Measurements from ENCODE around the gene B4GALT2.

The B4GALT2 gene

GRCh38 chr1:43956234-43956633 lies 22.8 kb upstream of the B4GALT2 start:
- no peaks in the 10 kb centered on the region; the same call in 1 of the 2 replicates for H4K20me1 ChIP-seq (ENCODE audit: low read depth, low read length)
- no peak for TF ChIP-seq EZH2phosphoT487 (conservative IDR thresholded peaks at IDR 0.05; ENCODE audit: low read length)
- TF ChIP-seq, protein P1, sequence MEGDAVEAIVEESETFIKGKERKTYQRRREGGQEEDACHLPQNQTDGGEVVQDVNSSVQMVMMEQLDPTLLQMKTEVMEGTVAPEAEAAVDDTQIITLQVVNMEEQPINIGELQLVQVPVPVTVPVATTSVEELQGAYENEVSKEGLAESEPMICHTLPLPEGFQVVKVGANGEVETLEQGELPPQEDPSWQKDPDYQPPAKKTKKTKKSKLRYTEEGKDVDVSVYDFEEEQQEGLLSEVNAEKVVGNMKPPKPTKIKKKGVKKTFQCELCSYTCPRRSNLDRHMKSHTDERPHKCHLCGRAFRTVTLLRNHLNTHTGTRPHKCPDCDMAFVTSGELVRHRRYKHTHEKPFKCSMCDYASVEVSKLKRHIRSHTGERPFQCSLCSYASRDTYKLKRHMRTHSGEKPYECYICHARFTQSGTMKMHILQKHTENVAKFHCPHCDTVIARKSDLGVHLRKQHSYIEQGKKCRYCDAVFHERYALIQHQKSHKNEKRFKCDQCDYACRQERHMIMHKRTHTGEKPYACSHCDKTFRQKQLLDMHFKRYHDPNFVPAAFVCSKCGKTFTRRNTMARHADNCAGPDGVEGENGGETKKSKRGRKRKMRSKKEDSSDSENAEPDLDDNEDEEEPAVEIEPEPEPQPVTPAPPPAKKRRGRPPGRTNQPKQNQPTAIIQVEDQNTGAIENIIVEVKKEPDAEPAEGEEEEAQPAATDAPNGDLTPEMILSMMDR (IDR thresholded peaks at IDR 0.05; ENCODE audit: insufficient read depth, low read length, poor library complexity, severe bottlenecking) = no peak

DNA sequence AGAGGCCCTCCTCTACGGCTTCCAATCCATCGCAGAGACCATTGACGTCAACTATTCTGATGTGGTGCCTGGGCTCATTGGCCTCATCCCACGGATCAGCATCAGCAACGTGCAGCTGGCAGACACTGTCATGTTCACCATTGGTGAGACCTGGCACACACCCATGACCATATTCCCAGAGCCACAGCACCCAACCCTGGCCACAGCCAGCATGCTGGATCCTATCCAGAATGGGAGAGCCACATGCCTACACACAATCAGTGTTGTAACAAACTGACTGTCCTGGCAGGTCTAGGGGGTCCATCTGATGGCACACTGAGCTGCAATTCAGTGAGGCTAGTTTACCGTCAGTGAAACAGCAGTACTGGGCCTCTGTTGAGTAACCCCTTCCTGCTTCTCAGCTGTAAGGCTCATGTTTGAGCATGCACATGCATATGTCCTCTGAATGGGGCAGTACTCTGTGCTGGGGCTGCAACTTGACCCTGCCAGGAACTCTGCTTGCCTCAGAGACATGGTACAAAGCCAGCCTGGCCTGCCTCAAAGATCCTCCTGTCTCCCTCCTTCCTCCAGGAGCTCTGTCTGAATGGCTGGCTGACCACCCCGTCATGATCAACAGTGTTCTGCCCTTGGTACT lies 21.5 kb upstream of the B4GALT2 start:
- H3K79me2 ChIP-seq (ENCODE audit: insufficient read depth, low read length) = no peaks in the 10 kb centered on the region; the same call in 1 of the 2 replicates
- H3K27ac ChIP-seq (ENCODE audit: low read depth, low read length) = no peak overlapping the region
- no peaks in the 10 kb centered on the region for H3K27me3 ChIP-seq (ENCODE audit: low read length)
- H3K9me3 ChIP-seq (ENCODE audit: insufficient read depth, low read length) = no peaks in the 10 kb centered on the region
- no peak overlapping the region for H3K9ac ChIP-seq (ENCODE audit: low read length)
- H3K36me3 ChIP-seq (ENCODE audit: low read length) = no peaks in the 10 kb centered on the region
- no peak overlapping the region for H3K4me2 ChIP-seq (ENCODE audit: low read depth, low read length, poor library complexity, severe bottlenecking)
- no peak overlapping the region for H3K4me3 ChIP-seq (ENCODE audit: insufficient read depth, low read length, poor library complexity, severe bottlenecking)
- H3F3A ChIP-seq (ENCODE audit: insufficient read depth) = no peaks in the 10 kb centered on the region
- H4K20me1 ChIP-seq (ENCODE audit: low read depth, low read length) = no peaks in the 10 kb centered on the region; the same call in 1 of the 2 replicates
- TF ChIP-seq EZH2phosphoT487 (conservative IDR thresholded peaks at IDR 0.05; ENCODE audit: low read length) = no peak
- TF ChIP-seq, protein P1 (IDR thresholded peaks at IDR 0.05; ENCODE audit: insufficient read depth, low read length, poor library complexity, severe bottlenecking) = no peak
- no peak overlapping the region for H2AFZ ChIP-seq (ENCODE audit: low read depth, low read length, severe bottlenecking)
- no peaks in the 10 kb centered on the region for H3K9me2 ChIP-seq (replicated peaks; ENCODE audit: insufficient read depth, low read length)

More at GRCh38 chr1:43956234-43956633, 22.8 kb upstream of the B4GALT2 start:
- H3F3A ChIP-seq (ENCODE audit: insufficient read depth) = no peaks in the 10 kb centered on the region
- H3K4me2 ChIP-seq (ENCODE audit: low read depth, low read length, poor library complexity, severe bottlenecking) = no peak overlapping the region
- no peaks in the 10 kb centered on the region for H3K9me2 ChIP-seq (replicated peaks; ENCODE audit: insufficient read depth, low read length)
- H3K27ac ChIP-seq (ENCODE audit: low read depth, low read length) = no peak overlapping the region
- H3K9me3 ChIP-seq (ENCODE audit: insufficient read depth, low read length) = no peaks in the 10 kb centered on the region
- no peak overlapping the region for H2AFZ ChIP-seq (ENCODE audit: low read depth, low read length, severe bottlenecking)
- no peak overlapping the region for H3K4me3 ChIP-seq (ENCODE audit: insufficient read depth, low read length, poor library complexity, severe bottlenecking)
- H3K79me2 ChIP-seq (ENCODE audit: insufficient read depth, low read length) = no peaks in the 10 kb centered on the region; the same call in 1 of the 2 replicates
- no peaks in the 10 kb centered on the region for H3K27me3 ChIP-seq (ENCODE audit: low read length)
- H3K36me3 ChIP-seq (ENCODE audit: low read length) = no peaks in the 10 kb centered on the region
- H3K9ac ChIP-seq (ENCODE audit: low read length) = no peak overlapping the region

GRCh38 chr1:43958351-43959255 lies 20.4 kb upstream of the B4GALT2 start:
- H3F3A ChIP-seq (ENCODE audit: insufficient read depth) = no peaks in the 10 kb centered on the region
- H3K27me3 ChIP-seq (ENCODE audit: low read length) = no peaks in the 10 kb centered on the region
- H3K9me2 ChIP-seq (replicated peaks; ENCODE audit: insufficient read depth, low read length) = no peaks in the 10 kb centered on the region
- no peak overlapping the region for H3K4me3 ChIP-seq (ENCODE audit: insufficient read depth, low read length, poor library complexity, severe bottlenecking)
- no peaks in the 10 kb centered on the region for H3K36me3 ChIP-seq (ENCODE audit: low read length)
- H4K20me1 ChIP-seq (ENCODE audit: low read depth, low read length) = no peaks in the 10 kb centered on the region
- no peaks in the 10 kb centered on the region for H3K9me3 ChIP-seq (ENCODE audit: insufficient read depth, low read length)
- TF ChIP-seq, protein P1 (IDR thresholded peaks at IDR 0.05; ENCODE audit: insufficient read depth, low read length, poor library complexity, severe bottlenecking) = no peak
- no peak for TF ChIP-seq EZH2phosphoT487 (conservative IDR thresholded peaks at IDR 0.05; ENCODE audit: low read length)
- no peak overlapping the region for H3K4me2 ChIP-seq (ENCODE audit: low read depth, low read length, poor library complexity, severe bottlenecking)
- H2AFZ ChIP-seq (ENCODE audit: low read depth, low read length, severe bottlenecking) = no peak overlapping the region
- H3K79me2 ChIP-seq (ENCODE audit: insufficient read depth, low read length) = no peaks in the 10 kb centered on the region; the same call in 1 of the 2 replicates
- no peak overlapping the region for H3K27ac ChIP-seq (ENCODE audit: low read depth, low read length)
- H3K9ac ChIP-seq (ENCODE audit: low read length) = no peak overlapping the region
